GM19468 (cell line): ENCODE data around the gene CCDC12.

ENCODE experiments used
- ATAC-seq: cut with Tn5 transposase; IDR thresholded peaks from one replicate; pipeline ENCODE4 v1.9.1; 2021; ENCODE audit warnings: mild to moderate bottlenecking, moderate library complexity, moderate number of reproducible peaks; ENCODE audit not compliant: unreplicated experiment; ENCODE audit errors: extremely low read depth

Gene CCDC12

GRCh38 chr3:46943237-46944187, 33.0 kb downstream of the CCDC12 start:
- no peak for ATAC-seq

DNA sequence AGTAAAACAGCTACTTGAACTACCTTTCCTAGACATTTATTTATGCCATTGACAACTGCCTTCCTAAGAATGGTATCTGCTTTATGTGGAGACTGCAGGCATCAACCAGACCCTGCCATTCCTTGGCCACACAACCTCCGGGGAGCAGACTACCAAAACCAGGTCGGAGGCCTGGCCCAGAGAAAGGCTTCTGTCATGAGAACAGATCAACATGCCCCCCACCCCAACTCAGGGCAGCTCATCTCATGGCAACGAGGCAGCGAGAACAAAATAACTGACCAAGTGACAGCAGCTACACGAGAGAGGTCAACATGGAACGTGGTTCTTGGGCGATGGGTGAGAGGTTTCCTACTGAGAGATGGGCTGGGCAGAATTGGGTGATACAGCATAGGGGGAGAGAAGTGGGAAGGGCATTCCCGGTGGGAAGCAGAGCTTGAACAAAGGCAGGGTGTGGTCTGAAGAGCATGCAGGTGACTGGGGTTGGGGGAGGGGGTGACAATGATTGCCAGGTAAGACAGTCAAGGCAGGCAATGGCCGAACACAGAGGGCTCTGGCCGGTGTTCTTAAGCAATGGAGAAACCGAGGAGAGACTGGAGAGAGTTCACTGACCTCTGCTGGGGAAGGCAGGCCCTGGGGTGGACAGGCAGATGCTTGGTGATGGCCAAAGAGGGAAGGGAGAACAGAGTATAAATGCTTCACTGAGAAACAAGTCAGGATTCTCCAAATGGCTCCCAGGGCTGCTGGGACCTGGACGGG, 33.9 kb downstream of the CCDC12 start:
- ATAC-seq: no peak

DNA sequence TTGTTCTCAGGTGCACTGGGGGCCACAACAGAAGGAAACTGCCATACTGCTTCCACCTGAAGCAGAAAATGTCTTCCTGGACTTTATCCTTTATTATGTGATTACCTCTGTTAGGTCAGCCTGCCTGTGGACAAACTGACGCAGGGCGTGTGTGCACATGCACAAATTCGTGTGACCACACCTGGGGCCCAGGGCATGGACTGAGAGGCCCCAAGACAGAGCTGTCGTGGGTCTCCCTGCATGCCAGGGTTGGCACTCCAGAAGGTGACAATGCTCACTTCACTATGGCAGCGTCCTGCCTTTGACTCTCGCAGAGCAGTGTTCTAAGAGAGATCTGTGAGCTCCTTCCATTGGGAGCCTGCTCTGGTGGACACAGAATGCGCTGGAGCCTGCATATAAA, 34.5 kb downstream of the CCDC12 start:
- ATAC-seq: no peak

DNA sequence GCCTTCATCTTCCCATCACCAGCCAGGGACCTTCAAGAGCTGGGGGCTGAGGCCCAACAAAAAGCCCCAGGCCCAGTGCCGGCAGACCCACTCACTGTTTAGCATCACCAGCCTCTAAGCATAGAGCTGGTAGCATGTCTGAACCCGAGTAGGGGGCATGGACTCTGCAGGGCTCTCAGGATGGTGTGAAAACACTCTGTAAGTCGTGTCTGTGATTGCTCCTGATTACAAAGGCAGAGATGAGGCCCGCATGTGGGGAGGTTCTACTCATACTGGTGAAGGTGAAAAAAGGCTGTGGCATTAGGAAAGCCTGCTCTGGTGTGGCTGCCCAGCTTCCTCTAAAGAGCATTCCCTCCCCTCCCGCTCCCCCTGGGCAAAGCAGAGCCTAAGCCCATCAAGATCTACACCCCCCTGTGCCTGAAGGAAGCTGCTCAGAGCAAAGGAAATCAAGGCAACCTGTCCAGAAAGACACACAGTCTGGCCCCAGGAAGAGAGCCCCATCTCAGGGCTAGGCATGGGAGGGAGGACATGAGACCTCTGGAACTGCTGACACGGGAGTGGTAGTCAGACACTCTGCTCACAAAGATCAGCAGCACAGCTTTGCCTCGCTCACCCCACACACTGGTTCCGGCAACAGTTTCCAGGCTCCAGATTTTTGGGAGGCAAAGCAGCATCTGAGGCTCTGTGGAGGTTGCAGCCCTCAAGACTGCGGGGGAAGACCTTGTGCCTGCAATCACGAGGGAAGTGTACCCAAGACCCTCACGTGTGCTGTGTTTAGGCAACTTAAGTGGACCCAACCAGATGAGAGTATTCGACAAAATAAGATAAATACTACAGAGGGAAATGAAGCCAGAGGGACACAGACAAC, 36.7 kb downstream of the CCDC12 start:
- ATAC-seq: no peak

DNA sequence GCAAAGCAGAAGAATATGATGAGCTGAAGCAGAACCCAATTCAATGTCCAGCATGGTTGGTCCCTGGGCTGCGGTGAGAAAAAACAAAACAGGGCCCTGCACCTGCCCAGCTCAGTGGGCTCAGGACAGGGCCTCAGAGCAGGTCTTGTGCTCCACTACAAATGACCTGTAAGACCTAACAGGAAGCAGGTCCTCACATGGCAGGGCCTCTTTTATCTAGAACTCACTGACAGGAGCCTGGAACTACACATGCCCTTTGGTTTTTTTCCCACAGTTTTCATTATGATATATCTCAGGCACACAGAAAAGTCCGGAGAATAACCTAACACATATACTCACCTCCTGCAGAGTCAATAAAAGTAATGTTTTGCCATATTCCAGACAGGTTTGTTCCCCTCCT, 38.4 kb downstream of the CCDC12 start:
- no peak for ATAC-seq

- no peak for ATAC-seq
These were observed 39.8 kb downstream of the CCDC12 start for GRCh38 chr3:46936733-46937250.

GRCh38 chr3:46935989-46936558, 40.5 kb downstream of the CCDC12 start:
- ATAC-seq: no peak

DNA sequence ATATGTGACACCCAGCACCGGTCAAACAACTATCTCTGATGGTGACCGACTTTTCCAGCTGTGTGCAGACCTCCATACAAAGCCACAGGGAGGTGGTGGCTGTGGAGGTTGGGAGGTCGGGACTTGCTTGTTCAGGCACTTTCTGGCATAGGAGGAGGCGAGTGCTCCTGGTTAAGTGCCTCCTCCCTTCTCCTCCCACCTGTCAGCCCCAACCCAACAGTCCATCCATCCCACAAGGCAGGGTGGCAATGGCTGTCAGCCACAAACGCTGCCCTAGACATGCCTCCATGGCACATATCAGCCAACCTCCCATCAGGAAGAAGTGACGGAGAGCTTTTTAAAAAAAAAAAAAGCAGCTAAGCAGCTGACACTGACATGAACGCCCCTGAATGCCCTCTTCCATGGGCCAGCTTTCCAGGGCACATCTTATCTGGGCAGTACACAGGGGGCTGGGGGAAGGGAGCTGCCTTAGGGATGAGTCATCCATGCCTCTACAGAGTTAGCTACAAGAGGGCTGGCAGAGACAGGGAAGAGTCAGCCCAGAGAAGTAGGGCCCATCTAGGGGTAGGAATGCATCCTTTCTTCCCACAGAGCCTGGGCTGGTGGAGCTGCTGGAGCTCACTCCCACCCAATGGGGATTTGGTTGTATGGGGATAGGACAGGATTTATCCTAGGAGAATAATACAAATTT, 41.2 kb downstream of the CCDC12 start:
- no peak for ATAC-seq

- ATAC-seq: no peak
These were observed 41.9 kb downstream of the CCDC12 start for GRCh38 chr3:46934498-46935167.

DNA sequence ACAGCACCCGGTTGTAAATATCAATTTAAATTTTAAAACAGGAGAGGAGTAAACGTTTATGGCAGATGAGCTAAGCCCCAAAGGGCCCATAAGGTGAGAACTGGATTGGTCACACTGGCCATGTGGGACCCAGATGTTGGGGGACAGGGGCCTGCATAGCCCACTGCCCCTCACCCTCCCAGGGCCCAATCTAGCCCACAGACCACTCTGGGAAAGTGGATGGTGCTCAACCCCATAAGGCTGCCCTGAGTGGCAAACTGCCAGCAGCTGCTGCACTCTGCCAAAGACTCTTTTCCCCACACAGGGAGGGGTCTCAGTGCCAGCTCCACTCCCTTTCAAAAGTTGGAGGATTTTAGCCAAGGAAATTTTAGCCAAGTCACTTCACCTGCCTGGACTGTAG, 42.5 kb downstream of the CCDC12 start:
- ATAC-seq: no peak

GRCh38 chr3:46933261-46933660, 43.3 kb downstream of the CCDC12 start:
- ATAC-seq: no peak

DNA sequence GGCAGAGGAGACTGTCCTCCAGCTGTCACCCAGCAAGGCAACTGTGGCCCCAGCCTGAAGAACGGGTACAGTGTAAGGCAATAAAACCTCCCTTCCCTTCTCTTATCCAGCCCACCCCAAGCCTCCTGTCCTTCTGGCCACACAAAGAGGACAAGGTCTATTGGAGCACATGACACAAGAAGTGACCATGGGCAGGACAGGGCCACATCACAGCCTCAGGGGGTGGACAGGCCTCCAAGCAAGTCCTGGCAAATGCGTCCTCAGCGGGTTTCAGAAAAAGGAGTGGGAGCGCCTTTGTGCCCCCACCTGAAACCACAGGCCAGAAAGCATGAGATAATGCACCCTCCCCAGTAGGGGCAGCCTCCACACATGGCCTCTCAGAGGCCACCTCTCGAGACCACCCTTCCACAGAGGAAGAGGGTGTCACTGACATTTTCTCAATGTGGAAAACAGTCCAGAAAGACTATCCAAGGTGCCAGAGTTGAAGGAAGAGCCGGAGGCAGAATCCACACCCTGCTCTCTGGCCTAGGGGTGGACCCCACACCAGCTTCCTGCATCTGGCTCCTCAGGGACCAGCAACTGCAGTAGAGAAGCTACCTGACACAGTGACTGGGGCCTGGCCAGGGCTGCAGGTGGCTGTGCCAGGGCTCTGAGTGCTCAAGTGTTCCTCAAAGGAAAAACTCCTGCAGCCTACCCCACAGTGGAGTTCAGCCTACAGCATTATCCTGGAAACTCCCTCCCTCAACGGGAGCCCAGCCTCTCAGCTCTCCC, 43.9 kb downstream of the CCDC12 start:
- ATAC-seq: no peak

DNA sequence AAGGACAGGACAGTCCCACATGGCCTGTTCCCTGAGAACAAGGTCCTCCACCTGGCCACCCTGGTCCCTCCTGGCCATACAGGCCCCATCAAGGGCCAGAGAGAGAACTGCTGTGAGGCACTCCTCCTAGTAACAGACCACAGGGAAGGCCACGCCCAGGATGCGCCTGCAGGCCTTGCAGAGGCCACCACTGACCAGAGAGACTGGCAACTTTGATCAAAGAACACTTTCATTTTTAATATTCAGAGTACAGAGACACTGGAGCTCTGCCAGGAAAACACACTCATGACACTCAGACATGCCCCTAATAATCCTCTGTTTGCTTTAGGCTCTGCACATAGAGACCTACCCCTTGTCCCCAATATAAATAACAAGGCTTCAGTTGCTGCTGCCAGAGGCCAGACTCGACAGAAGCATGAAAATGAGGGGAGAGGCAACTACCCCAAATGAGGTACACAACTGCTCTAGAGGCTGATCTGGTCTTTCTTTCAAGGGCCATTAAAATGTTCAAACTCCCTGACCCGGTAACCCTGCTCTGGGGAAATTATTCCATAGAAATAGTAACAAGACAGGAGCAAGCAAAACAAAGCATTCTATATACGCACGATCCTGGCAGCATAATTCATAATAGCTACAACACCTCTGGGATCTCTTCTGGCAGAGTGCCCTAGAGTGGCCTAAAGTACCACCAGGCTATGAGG, 44.8 kb downstream of the CCDC12 start:
- no peak for ATAC-seq

DNA sequence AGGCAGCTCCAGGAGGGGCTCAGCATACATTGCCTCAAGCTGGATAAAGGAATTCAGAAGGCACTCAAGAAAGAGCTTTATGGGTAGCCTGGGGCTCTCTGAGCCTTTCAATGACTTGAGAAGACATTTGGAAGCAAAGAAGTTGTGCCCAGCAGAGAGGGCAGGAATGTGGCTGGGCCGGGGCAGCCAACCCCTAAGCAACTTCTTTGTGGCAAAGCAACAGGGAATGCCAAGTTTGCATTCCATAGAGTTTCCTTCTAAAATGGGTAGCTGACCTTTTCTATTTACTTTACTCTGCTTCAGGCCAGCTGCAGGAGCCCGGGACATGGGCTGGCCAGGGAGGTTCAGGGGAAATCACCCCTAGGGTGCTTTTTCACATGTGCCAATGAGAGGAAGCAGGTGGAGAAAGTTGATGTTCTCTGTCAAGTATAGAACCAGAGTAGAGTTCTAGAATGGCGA, 45.6 kb downstream of the CCDC12 start:
- no peak for ATAC-seq

DNA sequence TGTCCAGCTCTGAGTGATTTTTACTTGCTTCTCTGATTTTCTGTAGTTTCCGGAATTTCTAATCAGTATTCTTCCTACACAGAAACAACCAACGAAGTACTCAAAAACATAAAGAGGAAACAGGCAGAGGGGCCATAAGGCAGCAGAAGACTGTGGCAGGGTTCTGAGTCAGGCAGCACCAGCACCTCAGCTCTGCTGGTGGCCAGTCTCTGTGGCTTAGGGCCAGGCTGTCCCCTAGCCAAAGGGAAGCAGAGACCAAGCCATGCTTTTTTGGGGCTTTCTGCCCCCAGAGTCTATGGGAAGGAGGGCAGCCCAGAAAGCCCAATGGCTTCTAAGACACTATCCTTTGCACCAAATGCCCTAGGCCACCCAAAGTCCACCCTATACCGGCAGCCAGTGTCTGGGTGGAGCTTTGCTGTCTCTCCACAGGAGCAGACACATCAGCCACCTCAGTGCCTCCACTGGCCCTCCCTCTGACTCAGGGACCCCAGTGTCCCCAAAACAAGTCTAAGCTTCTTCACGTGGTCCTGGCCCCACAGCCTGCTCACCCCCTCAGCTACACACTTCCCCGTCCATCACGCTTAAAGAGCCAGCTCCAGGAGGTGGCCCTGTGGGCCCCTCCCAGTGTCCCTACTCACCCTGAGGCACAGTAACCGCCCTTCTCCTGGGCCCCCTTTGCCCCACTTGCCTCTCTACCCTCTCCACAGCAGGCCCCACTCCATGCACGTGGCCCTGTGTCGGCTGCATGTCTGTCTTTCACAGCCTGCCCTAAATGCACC, 46.2 kb downstream of the CCDC12 start:
- no peak for ATAC-seq

GRCh38 chr3:46929324-46929723, 47.2 kb downstream of the CCDC12 start:
- ATAC-seq: no peak

DNA sequence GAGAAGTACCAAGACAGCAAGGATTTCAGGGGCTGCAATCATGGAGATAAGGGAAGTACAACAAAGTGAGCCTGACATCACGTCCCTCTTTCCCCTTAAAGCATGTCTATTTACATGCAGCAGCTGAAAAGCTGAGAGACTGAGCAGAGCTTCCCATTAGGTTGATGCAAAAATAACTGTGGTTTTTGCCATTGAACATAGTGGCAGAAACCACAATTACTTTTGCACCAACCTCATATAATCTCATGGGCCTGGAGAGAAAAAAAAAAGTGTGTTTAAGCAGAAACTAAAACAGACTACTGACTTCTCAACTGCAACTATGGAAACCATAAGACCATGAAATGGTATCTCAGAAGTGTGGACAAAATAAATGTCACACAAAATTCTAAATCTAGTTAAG, 48.3 kb downstream of the CCDC12 start:
- ATAC-seq: no peak
